ENCODE data around the gene CDKL4. TPM values are rescaled to one million over a fixed set of nuclear protein-coding genes. Genes with fewer than 3 reads are reported as not detected.

Gene CDKL4
- total and polyA plus RNA-seq, 2 of the 13 experiments (the other 11 are each of a cell fraction or from before 2014, with no cell fraction given) = 0.29 to 0.50 TPM

DNA sequence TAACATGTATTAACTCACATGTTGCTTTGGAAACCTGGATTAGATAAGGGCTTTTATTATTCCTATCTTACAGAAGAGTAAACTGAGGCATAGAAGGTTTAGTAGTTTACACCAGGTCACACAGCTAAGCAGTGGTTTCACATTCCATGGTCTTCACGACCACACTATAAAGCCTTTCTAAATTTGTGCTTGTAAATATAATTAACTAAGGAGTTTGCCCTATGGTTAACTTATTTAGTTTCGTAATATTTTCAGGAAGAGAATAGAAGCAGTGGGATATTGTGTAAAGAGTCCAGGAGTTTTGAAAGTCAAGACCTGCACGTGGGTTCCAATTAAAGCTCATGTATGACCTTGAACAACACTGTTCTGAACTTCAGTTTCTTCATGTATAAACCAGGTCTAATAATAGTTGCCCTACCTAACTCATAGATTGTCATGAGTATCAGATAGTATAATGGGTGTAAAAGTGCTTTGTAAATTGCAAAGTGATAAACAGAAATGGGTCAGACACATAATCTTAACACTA lies 103.4 kb downstream of the CDKL4 start (continued):
- TF ChIP-seq, protein P1, sequence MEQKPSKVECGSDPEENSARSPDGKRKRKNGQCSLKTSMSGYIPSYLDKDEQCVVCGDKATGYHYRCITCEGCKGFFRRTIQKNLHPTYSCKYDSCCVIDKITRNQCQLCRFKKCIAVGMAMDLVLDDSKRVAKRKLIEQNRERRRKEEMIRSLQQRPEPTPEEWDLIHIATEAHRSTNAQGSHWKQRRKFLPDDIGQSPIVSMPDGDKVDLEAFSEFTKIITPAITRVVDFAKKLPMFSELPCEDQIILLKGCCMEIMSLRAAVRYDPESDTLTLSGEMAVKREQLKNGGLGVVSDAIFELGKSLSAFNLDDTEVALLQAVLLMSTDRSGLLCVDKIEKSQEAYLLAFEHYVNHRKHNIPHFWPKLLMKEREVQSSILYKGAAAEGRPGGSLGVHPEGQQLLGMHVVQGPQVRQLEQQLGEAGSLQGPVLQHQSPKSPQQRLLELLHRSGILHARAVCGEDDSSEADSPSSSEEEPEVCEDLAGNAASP (CRISPR knock-in tag; IDR thresholded peaks at IDR 0.05; ENCODE audit: borderline replicate concordance) = peak; percentile 58; the same call in 1 of the 2 replicates
- TF ChIP-seq ZBTB7A (CRISPR knock-in tag; IDR thresholded peaks at IDR 0.05) (no peak), ZFP37 (CRISPR knock-in tag; IDR thresholded peaks at IDR 0.05; ENCODE audit: borderline replicate concordance) (no peak), DMAP1 (CRISPR knock-in tag; IDR thresholded peaks at IDR 0.05) (no peak), TEF (CRISPR knock-in tag; IDR thresholded peaks at IDR 0.05) (no peak), ZNF766 (CRISPR knock-in tag; IDR thresholded peaks at IDR 0.05; ENCODE audit: borderline replicate concordance) (no peak), ARID5B (CRISPR knock-in tag; IDR thresholded peaks at IDR 0.05) (peak; percentile 96), ZNF264 (CRISPR knock-in tag; IDR thresholded peaks at IDR 0.05) (0 out of 2 replicates have a peak, but pooled peaks have one; percentile 33), MED8 (CRISPR knock-in tag; IDR thresholded peaks at IDR 0.05; ENCODE audit: insufficient replicate concordance) (no peak), RXRB (CRISPR knock-in tag; IDR thresholded peaks at IDR 0.05; ENCODE audit: borderline replicate concordance) (peak; percentile 85), SNRNP70 (IDR thresholded peaks at IDR 0.05; ENCODE audit: low read depth, low read length) (no peak), ZNF556 (CRISPR knock-in tag; IDR thresholded peaks at IDR 0.05; ENCODE audit: borderline replicate concordance) (no peak), CBX5 (CRISPR knock-in tag; IDR thresholded peaks at IDR 0.05; ENCODE audit: borderline replicate concordance) (no peak), NRL (CRISPR knock-in tag; IDR thresholded peaks at IDR 0.05; ENCODE audit: borderline replicate concordance) (no peak), NFYB (CRISPR knock-in tag; IDR thresholded peaks at IDR 0.05) (no peak), ZNF343 (CRISPR knock-in tag; IDR thresholded peaks at IDR 0.05) (no peak), RXRA (CRISPR knock-in tag; IDR thresholded peaks at IDR 0.05) (no peak), ZNF761 (CRISPR knock-in tag; conservative IDR thresholded peaks at IDR 0.05) (no peak), RORA (CRISPR knock-in tag; IDR thresholded peaks at IDR 0.05) (no peak), ONECUT2 (CRISPR knock-in tag; IDR thresholded peaks at IDR 0.05) (no peak)
- TF ChIP-seq, protein P2, sequence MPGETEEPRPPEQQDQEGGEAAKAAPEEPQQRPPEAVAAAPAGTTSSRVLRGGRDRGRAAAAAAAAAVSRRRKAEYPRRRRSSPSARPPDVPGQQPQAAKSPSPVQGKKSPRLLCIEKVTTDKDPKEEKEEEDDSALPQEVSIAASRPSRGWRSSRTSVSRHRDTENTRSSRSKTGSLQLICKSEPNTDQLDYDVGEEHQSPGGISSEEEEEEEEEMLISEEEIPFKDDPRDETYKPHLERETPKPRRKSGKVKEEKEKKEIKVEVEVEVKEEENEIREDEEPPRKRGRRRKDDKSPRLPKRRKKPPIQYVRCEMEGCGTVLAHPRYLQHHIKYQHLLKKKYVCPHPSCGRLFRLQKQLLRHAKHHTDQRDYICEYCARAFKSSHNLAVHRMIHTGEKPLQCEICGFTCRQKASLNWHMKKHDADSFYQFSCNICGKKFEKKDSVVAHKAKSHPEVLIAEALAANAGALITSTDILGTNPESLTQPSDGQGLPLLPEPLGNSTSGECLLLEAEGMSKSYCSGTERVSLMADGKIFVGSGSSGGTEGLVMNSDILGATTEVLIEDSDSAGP (CRISPR knock-in tag; IDR thresholded peaks at IDR 0.05; ENCODE audit: borderline replicate concordance) = no peak
- TF ChIP-seq, protein P3, sequence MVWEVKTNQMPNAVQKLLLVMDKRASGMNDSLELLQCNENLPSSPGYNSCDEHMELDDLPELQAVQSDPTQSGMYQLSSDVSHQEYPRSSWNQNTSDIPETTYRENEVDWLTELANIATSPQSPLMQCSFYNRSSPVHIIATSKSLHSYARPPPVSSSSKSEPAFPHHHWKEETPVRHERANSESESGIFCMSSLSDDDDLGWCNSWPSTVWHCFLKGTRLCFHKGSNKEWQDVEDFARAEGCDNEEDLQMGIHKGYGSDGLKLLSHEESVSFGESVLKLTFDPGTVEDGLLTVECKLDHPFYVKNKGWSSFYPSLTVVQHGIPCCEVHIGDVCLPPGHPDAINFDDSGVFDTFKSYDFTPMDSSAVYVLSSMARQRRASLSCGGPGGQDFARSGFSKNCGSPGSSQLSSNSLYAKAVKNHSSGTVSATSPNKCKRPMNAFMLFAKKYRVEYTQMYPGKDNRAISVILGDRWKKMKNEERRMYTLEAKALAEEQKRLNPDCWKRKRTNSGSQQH (CRISPR knock-in tag; IDR thresholded peaks at IDR 0.05; ENCODE audit: low read depth) = no peak

Measured in HepG2 (cell line).